WERI-Rb-1 (cell line): Measurements from ENCODE around the gene PMS1.
"Not testable (repeated sequence)": the region's sequence is repeated elsewhere in the genome, so short reads cannot be mapped to it uniquely, and the experiment has no call there.

Experiments used
- DNase-seq: peaks from one replicate; pipeline ENCODE4 v3.0.0-alpha.2; 2020
- H3K27ac ChIP-seq: fragments of 250-450 bp; sonication (Bioruptor Pico); 2 replicates; pipeline ENCODE4 v1.5.1; 2020; ENCODE audit warnings: mild to moderate bottlenecking, moderate library complexity
- H3K27me3 ChIP-seq: fragments of 250-450 bp; sonication (Bioruptor Pico); 2 replicates; pipeline ENCODE4 v1.5.1; 2021; ENCODE audit warnings: mild to moderate bottlenecking, low read depth, moderate library complexity; ENCODE audit not compliant: insufficient read depth, severe bottlenecking
- H3K36me3 ChIP-seq: fragments of 250-450 bp; sonication (Bioruptor Pico); 2 replicates; pipeline ENCODE4 v1.5.1; 2020; ENCODE audit warnings: mild to moderate bottlenecking, moderate library complexity
- H3K4me3 ChIP-seq: 2 replicates; pipeline ENCODE4 v1.5.1; 2011; ENCODE audit warnings: low read depth, mild to moderate bottlenecking, control low read depth, low read length
- H3K9me3 ChIP-seq: fragments of 250-450 bp; sonication (Bioruptor Pico); 2 replicates; pipeline ENCODE4 v1.5.1; 2021; ENCODE audit warnings: mild to moderate bottlenecking, moderate library complexity; ENCODE audit not compliant: severe bottlenecking
- CTCF ChIP-seq: IDR thresholded peaks from 2 replicates; pipeline ENCODE4 v1.5.1; 2011; ENCODE audit warnings: low read depth, mild to moderate bottlenecking, control low read depth, inconsistent platforms, low read length

Gene PMS1

GRCh38 chr2:189783927-189784867 is at the start of gene PMS1, which contains the start of gene ORMDL1:
Gene PMS1, plus strand, starts transcription at chr2:189784450. Its CDS starts 7,360 bp downstream, at chr2:189791810.
Gene ORMDL1, minus strand, starts transcription at chr2:189784339. Its CDS starts 1,744 bp downstream, at chr2:189782595.
- H3K27me3 ChIP-seq = no peaks in the 10 kb centered on the region
- peaks cover 47% of the 10 kb centered on the region for H3K36me3 ChIP-seq
- H3K27ac ChIP-seq = peak within 1 kb of the TSS; percentile 99
- DNase-seq = peak; percentile 95
- H3K4me3 ChIP-seq = peak within 1 kb of the TSS; percentile 97
- no peak for TF ChIP-seq CTCF
- H3K9me3 ChIP-seq = no peaks in the 10 kb centered on the region

GRCh38 chr2:189751080-189751658 is 33.1 kb upstream of the PMS1 start:
- peak; percentile 66 for TF ChIP-seq CTCF
- DNase-seq = peak; percentile 59
- Histone ChIP-seq H3K27ac (no peak overlapping the region), H3K4me3 (no peak overlapping the region), H3K27me3 (no peaks in the 10 kb centered on the region), H3K36me3 (no peaks in the 10 kb centered on the region), H3K9me3 (no peaks in the 10 kb centered on the region)

- DNase-seq = no peak
- H3K27ac ChIP-seq = no peak overlapping the region
- H3K27me3 ChIP-seq = no peaks in the 10 kb centered on the region
- H3K9me3 ChIP-seq = no peaks in the 10 kb centered on the region
- no peak for TF ChIP-seq CTCF
- no peak overlapping the region for H3K4me3 ChIP-seq
- no peaks in the 10 kb centered on the region for H3K36me3 ChIP-seq
These were observed 27.8 kb upstream of the PMS1 start for GRCh38 chr2:189756311-189756952.

- H3K9me3 ChIP-seq, H3K36me3 ChIP-seq, DNase-seq, H3K4me3 ChIP-seq, H3K27me3 ChIP-seq: not testable (repeated sequence)
- peak overlapping the region; percentile 39; the same call in 1 of the 2 replicates for H3K27ac ChIP-seq
These were observed 24.1 kb upstream of the PMS1 start for GRCh38 chr2:189760154-189760553.

GRCh38 chr2:189762229-189762550 is 22.1 kb upstream of the PMS1 start:
- Histone ChIP-seq H3K36me3 (peaks cover 12% of the 10 kb centered on the region), H3K4me3 (peak overlapping the region; percentile 89), H3K27me3 (no peaks in the 10 kb centered on the region), H3K27ac (peak overlapping the region; percentile 98), H3K9me3 (no peaks in the 10 kb centered on the region)
- no peak for DNase-seq
- no peak for TF ChIP-seq CTCF
